Gastrocnemius medialis (tissue), 4 donors: ENCODE data around the gene TTC39B.

Experiments used
- CTCF ChIP-seq, 5 experiments: fragments of 450-650 bp in 3 of 5; fragments of 200-600 bp in 2 of 5; sonication (generic) in 2 of 5; IDR thresholded peaks in 4 of 5; conservative IDR thresholded peaks in 1 of 5; 1 replicate in 4 of 5; 2 replicates in 1 of 5; pipeline ENCODE4 v1.5.1; 2016 to 2019; ENCODE audit warnings: antibody characterized with exemption in 5 of 5, mild to moderate bottlenecking in 3 of 5, moderate library complexity in 3 of 5
- POLR2A ChIP-seq, 2 donors: fragments of 450-650 bp; IDR thresholded peaks; one replicate each; pipeline ENCODE4 v1.6.1; 2017; ENCODE audit warnings: antibody characterized with exemption in 2 of 2, mild to moderate bottlenecking in 2 of 2, moderate library complexity in 2 of 2

- TF ChIP-seq CTCF (IDR thresholded peaks at IDR 0.05 in 4 of 5, conservative IDR thresholded peaks at IDR 0.05 in 1 of 5) (no peak), POLR2A (IDR thresholded peaks at IDR 0.05) (no peak)
Observed at GRCh38 chr9:15235658-15236057, 71.4 kb downstream of the TTC39B start.
